ENCODE measurements around the gene AGFG2. TPM values are rescaled to one million over a fixed set of nuclear protein-coding genes. Genes with fewer than 3 reads are reported as not detected.

Gene AGFG2
- total and polyA plus RNA-seq, 2 of the 4 experiments (the other 2 are of a cell fraction), result 3.0 to 10.0 TPM

DNA sequence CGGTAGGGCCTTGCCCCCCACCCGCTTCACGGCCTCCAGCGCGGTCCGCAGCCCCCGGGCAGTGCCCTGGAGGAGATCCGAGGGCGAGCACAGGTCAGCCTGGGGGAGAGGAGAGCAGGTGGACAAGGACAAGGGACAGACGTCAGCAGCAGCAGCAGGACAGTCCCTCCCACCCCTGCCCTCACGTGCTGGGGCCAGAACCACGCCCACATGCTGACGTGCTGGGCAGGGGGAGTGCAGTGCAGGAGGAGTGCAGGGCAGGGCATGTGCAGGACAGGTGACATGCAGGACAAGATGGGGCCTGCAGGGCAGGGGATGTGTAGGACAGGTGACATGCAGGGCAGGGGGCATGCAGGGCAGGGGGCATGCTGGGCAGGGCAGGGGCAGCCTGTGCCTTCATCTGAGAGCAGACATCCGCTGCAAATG is 36.2 kb downstream of the AGFG2 start:
- ATAC-seq (ENCODE audit: low read depth), result no peak
- in situ Hi-C loops (cut with MboI; ENCODE audit: low sequenced_read_pairs), result loop anchor here (25.0 kb wide), 1 partner anchor 287 kb away; the partner anchor contains the start of genes SLC12A9 and TRIP6

More for the DNA sequence above, 36.2 kb downstream of the AGFG2 start:
- no peak overlapping the region for H2AFZ ChIP-seq (replicated peaks; ENCODE audit: low read length, poor library complexity)
- H2AK5ac ChIP-seq (ENCODE audit: low read depth, low read length), result no peak overlapping the region
- intact Hi-C loops (cut with micrococcal nuclease) (no loop called here), dilution Hi-C loops (cut with HindIII; ENCODE audit: low sequenced_read_pairs, unreplicated experiment) (no loop called here)
- no peak overlapping the region for H2BK120ac ChIP-seq (ENCODE audit: low read depth, low read length)
- H3K9ac ChIP-seq (ENCODE audit: low read depth, low read length), result no peak overlapping the region
- H3K14ac ChIP-seq (replicated peaks; ENCODE audit: low read depth, low read length), result no peak overlapping the region
- 79% methylated on average over 3 of the region's 14 CpGs; no CpG with 5 or more reads in 1 of the 2 experiments for WGBS, 2 experiments (ENCODE audit: extremely low coverage in 2 of 2, insufficient read length in 1 of 2)
- peaks cover 2% of the 10 kb centered on the region; the same call in 1 of the 2 replicates for H3K27me3 ChIP-seq (ENCODE audit: control insufficient read depth, insufficient read depth, low read length)
- no peak overlapping the region for H3K23ac ChIP-seq (ENCODE audit: low read depth, low read length)
- H4K5ac ChIP-seq (ENCODE audit: low read depth, low read length), result no peak overlapping the region
- H4K91ac ChIP-seq (ENCODE audit: insufficient read depth, low read depth, low read length), result no peak overlapping the region
- H3K9me3 ChIP-seq (ENCODE audit: control insufficient read depth, insufficient read depth, low read length), result no peaks in the 10 kb centered on the region
- H3K36me3 ChIP-seq (ENCODE audit: control insufficient read depth, insufficient read depth, low read length), result peaks cover 54% of the 10 kb centered on the region
- no peak overlapping the region for H3K27ac ChIP-seq (ENCODE audit: insufficient read depth, low read length)
- no peaks in the 10 kb centered on the region for H3K9me1 ChIP-seq (ENCODE audit: insufficient read depth, low read length)
- H2AK9ac ChIP-seq (replicated peaks; ENCODE audit: low read depth, low read length, poor library complexity), result no peak overlapping the region
- no peak for DNase-seq
- no peak overlapping the region for H4K8ac ChIP-seq (ENCODE audit: low read depth in 2 of 2, low read length in 2 of 2)
- ChIA-PET POLR2A (ENCODE audit: unreplicated experiment) (no interaction called here), CTCF (no interaction called here)
- no peak overlapping the region for H2BK20ac ChIP-seq (ENCODE audit: low read depth, low read length)
- H3K56ac ChIP-seq (ENCODE audit: extremely low read depth, insufficient read depth, low read length), result no peak overlapping the region
- no peak overlapping the region for H3K18ac ChIP-seq (ENCODE audit: low read depth, low read length)
- BruUV-seq (replicated peaks), result no TSS peak
- H2BK15ac ChIP-seq (ENCODE audit: low read depth, low read length), result no peak overlapping the region
- H3K4ac ChIP-seq (ENCODE audit: low read depth, low read length), result no peak overlapping the region
- no peak overlapping the region for H2BK5ac ChIP-seq (ENCODE audit: low read depth, low read length, poor library complexity, severe bottlenecking)
- H3K4me2 ChIP-seq (ENCODE audit: low read depth, low read length), result no peak overlapping the region
- 0 out of 2 replicates have a peak, but pooled peaks cover 1% of the 10 kb centered on the region for H4K20me1 ChIP-seq (ENCODE audit: insufficient read depth, low read length)
- TF ChIP-seq CEBPB (IDR thresholded peaks at IDR 0.05; ENCODE audit: low read depth, low read length), result no peak
- TF ChIP-seq MXI1 (IDR thresholded peaks at IDR 0.05; ENCODE audit: borderline replicate concordance, low read depth, low read length), result no peak
- TF ChIP-seq, protein P1, sequence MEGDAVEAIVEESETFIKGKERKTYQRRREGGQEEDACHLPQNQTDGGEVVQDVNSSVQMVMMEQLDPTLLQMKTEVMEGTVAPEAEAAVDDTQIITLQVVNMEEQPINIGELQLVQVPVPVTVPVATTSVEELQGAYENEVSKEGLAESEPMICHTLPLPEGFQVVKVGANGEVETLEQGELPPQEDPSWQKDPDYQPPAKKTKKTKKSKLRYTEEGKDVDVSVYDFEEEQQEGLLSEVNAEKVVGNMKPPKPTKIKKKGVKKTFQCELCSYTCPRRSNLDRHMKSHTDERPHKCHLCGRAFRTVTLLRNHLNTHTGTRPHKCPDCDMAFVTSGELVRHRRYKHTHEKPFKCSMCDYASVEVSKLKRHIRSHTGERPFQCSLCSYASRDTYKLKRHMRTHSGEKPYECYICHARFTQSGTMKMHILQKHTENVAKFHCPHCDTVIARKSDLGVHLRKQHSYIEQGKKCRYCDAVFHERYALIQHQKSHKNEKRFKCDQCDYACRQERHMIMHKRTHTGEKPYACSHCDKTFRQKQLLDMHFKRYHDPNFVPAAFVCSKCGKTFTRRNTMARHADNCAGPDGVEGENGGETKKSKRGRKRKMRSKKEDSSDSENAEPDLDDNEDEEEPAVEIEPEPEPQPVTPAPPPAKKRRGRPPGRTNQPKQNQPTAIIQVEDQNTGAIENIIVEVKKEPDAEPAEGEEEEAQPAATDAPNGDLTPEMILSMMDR (conservative IDR thresholded peaks at IDR 0.05; ENCODE audit: low read depth, low read length), result no peak
- TF ChIP-seq RCOR1 (IDR thresholded peaks at IDR 0.05; ENCODE audit: insufficient replicate concordance, low read length), result no peak
- TF ChIP-seq MAZ (IDR thresholded peaks at IDR 0.05; ENCODE audit: borderline replicate concordance, low read depth, low read length), result no peak
- no peak for TF ChIP-seq CHD1 (IDR thresholded peaks at IDR 0.05; ENCODE audit: low read depth, low read length)
- no peak for TF ChIP-seq NFE2L2 (IDR thresholded peaks at IDR 0.05; ENCODE audit: low read depth, low read length)
- no peak for TF ChIP-seq FOS (IDR thresholded peaks at IDR 0.05; ENCODE audit: low read depth, low read length)
- TF ChIP-seq RFX5 (IDR thresholded peaks at IDR 0.05; ENCODE audit: low read depth, low read length), result no peak
- TF ChIP-seq POLR2A (IDR thresholded peaks at IDR 0.05; ENCODE audit: low read depth, low read length), result no peak
- TF ChIP-seq MAFK (IDR thresholded peaks at IDR 0.05; ENCODE audit: low read depth, low read length), result no peak
- TF ChIP-seq, protein P2, sequence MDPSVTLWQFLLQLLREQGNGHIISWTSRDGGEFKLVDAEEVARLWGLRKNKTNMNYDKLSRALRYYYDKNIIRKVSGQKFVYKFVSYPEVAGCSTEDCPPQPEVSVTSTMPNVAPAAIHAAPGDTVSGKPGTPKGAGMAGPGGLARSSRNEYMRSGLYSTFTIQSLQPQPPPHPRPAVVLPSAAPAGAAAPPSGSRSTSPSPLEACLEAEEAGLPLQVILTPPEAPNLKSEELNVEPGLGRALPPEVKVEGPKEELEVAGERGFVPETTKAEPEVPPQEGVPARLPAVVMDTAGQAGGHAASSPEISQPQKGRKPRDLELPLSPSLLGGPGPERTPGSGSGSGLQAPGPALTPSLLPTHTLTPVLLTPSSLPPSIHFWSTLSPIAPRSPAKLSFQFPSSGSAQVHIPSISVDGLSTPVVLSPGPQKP (IDR thresholded peaks at IDR 0.05; ENCODE audit: borderline replicate concordance, low read depth, low read length), result no peak
- TF ChIP-seq, protein P3, sequence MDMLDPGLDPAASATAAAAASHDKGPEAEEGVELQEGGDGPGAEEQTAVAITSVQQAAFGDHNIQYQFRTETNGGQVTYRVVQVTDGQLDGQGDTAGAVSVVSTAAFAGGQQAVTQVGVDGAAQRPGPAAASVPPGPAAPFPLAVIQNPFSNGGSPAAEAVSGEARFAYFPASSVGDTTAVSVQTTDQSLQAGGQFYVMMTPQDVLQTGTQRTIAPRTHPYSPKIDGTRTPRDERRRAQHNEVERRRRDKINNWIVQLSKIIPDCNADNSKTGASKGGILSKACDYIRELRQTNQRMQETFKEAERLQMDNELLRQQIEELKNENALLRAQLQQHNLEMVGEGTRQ (IDR thresholded peaks at IDR 0.05; ENCODE audit: low read depth, low read length), result no peak
- no peak for TF ChIP-seq BHLHE40 (IDR thresholded peaks at IDR 0.05; ENCODE audit: low read depth, low read length)
- TF ChIP-seq SMC3 (IDR thresholded peaks at IDR 0.05; ENCODE audit: low read depth, low read length), result no peak
- H3K79me1 ChIP-seq (ENCODE audit: low read depth in 1 of 2, low read length in 2 of 2), result peaks cover under 1 to 16% of the 10 kb centered on the region in 2 experiments; a peak in 3 of 4 replicates
- peaks cover under 1% of the 10 kb centered on the region; the same call in 1 of the 2 replicates for H3K4me1 ChIP-seq (ENCODE audit: control insufficient read depth, insufficient read depth, low read length)
- no peak overlapping the region for H3K4me3 ChIP-seq (ENCODE audit: insufficient read depth, low read depth, low read length)
